H9 (cell line): ENCODE results near the gene TUBA4A. TPM values are rescaled to one million over a fixed set of nuclear protein-coding genes. Genes with fewer than 3 reads are reported as not detected.

Experiments used
- DNase-seq: peaks from one replicate; pipeline ENCODE4 v3.0.0-alpha.2; 2017
- H2AFZ ChIP-seq: one replicate; pipeline ENCODE4 v1.6.1; 2013; ENCODE audit warnings: mild to moderate bottlenecking, low read length, control low read depth, moderate library complexity
- H2AK5ac ChIP-seq: 2 replicates; pipeline ENCODE4 v1.6.1; 2013; ENCODE audit warnings: low read length, control low read depth, mixed read lengths; ENCODE audit not compliant: insufficient read length
- H2BK120ac ChIP-seq: one replicate; pipeline ENCODE4 v1.6.1; 2013; ENCODE audit warnings: low read depth, mild to moderate bottlenecking, low read length, control low read depth, inconsistent platforms; ENCODE audit not compliant: poor library complexity, severe bottlenecking
- H2BK12ac ChIP-seq: 2 replicates; pipeline ENCODE4 v1.6.1; 2013; ENCODE audit warnings: low read length, control low read depth, mixed read lengths, low read depth; ENCODE audit not compliant: insufficient read length
- H2BK15ac ChIP-seq: 2 replicates; pipeline ENCODE4 v1.6.1; 2013; ENCODE audit warnings: low read depth, low read length, control low read depth
- H2BK20ac ChIP-seq: one replicate; pipeline ENCODE4 v1.6.1; 2013; ENCODE audit warnings: low read depth, mild to moderate bottlenecking, low read length, control low read depth, inconsistent platforms; ENCODE audit not compliant: poor library complexity, severe bottlenecking
- H2BK5ac ChIP-seq: 2 replicates; pipeline ENCODE4 v1.6.1; 2013; ENCODE audit warnings: low read length, control low read depth, mixed read lengths; ENCODE audit not compliant: insufficient read length
- H3K14ac ChIP-seq: 2 replicates; pipeline ENCODE4 v1.6.1; 2013; ENCODE audit warnings: low read length, control low read depth; ENCODE audit not compliant: insufficient read depth
- H3K18ac ChIP-seq: 2 replicates; pipeline ENCODE4 v1.6.1; 2013; ENCODE audit warnings: low read depth, mild to moderate bottlenecking, mixed read lengths, low read length, control low read depth; ENCODE audit not compliant: insufficient read length
- H3K23ac ChIP-seq: 2 replicates; pipeline ENCODE4 v1.6.1; 2013; ENCODE audit warnings: low read length, control low read depth, mixed read lengths, low read depth; ENCODE audit not compliant: insufficient read length
- H3K23me2 ChIP-seq: 2 replicates; pipeline ENCODE4 v1.6.1; 2013; ENCODE audit warnings: low read depth, mild to moderate bottlenecking, mixed read lengths, low read length, control low read depth; ENCODE audit not compliant: insufficient read length, poor library complexity, severe bottlenecking
- H3K27ac ChIP-seq: 2 replicates; pipeline ENCODE4 v1.5.1; 2013; ENCODE audit warnings: low read length, control low read depth, mixed read lengths, low read depth; ENCODE audit not compliant: insufficient read length
- H3K27me3 ChIP-seq: 2 replicates; pipeline ENCODE4 v1.6.1; 2013; ENCODE audit warnings: low read length, control low read depth, inconsistent platforms; ENCODE audit not compliant: insufficient read depth
- H3K4ac ChIP-seq: 2 replicates; pipeline ENCODE4 v1.6.1; 2013; ENCODE audit warnings: low read depth, mild to moderate bottlenecking, control low read depth, inconsistent platforms, low read length, moderate library complexity
- H3K4me1 ChIP-seq: 2 replicates; pipeline ENCODE4 v1.6.1; 2013; ENCODE audit warnings: low read length, control low read depth, inconsistent platforms; ENCODE audit not compliant: insufficient read depth
- H3K4me2 ChIP-seq: 2 replicates; pipeline ENCODE4 v1.6.1; 2013; ENCODE audit warnings: low read length, control low read depth, mixed read lengths; ENCODE audit not compliant: insufficient read length, insufficient read depth
- H3K56ac ChIP-seq: 2 replicates; pipeline ENCODE4 v1.6.1; 2013; ENCODE audit warnings: low read depth, mild to moderate bottlenecking, mixed read lengths, low read length, control low read depth; ENCODE audit not compliant: insufficient read length
- H3K79me1 ChIP-seq: 2 replicates; pipeline ENCODE4 v1.6.1; 2013; ENCODE audit warnings: low read depth, mild to moderate bottlenecking, moderate library complexity, low read length, control low read depth, inconsistent platforms; ENCODE audit not compliant: insufficient read depth, poor library complexity, severe bottlenecking
- H3K79me2 ChIP-seq: 2 replicates; pipeline ENCODE4 v1.6.1; 2013; ENCODE audit warnings: low read length, control low read depth, inconsistent platforms; ENCODE audit not compliant: insufficient read depth
- H3K9ac ChIP-seq: 2 replicates; pipeline ENCODE4 v1.6.1; 2013; ENCODE audit warnings: low read length, control low read depth, mixed read lengths; ENCODE audit not compliant: insufficient read length; ENCODE audit errors: extremely low read depth
- H3K9me3 ChIP-seq: one replicate; pipeline ENCODE4 v1.6.1; 2013; ENCODE audit warnings: low read depth, low read length, inconsistent platforms; ENCODE audit not compliant: control insufficient read depth
- H3T11ph ChIP-seq: one replicate; pipeline ENCODE4 v1.6.1; 2013; ENCODE audit warnings: mild to moderate bottlenecking, low read length, control low read depth, inconsistent platforms
- H4K20me1 ChIP-seq: one replicate; pipeline ENCODE4 v1.6.1; 2013; ENCODE audit not compliant: control insufficient read depth, insufficient read length, insufficient read depth
- H4K5ac ChIP-seq: 2 replicates; pipeline ENCODE4 v1.6.1; 2013; ENCODE audit warnings: low read depth, mild to moderate bottlenecking, mixed read lengths, low read length, control low read depth; ENCODE audit not compliant: insufficient read length
- H4K8ac ChIP-seq: replicated peaks from 2 replicates; pipeline ENCODE4 v1.6.1; 2013; ENCODE audit warnings: low read length, control low read depth, mixed read lengths, low read depth; ENCODE audit not compliant: insufficient read length
- H4K91ac ChIP-seq: 2 replicates; pipeline ENCODE4 v1.6.1; 2013; ENCODE audit warnings: low read depth, mild to moderate bottlenecking, moderate library complexity, mixed read lengths, low read length, control low read depth; ENCODE audit not compliant: insufficient read length
- H3K27ac Mint-ChIP-seq, 3 experiments: 2 replicates in 2 of 3; 3 replicates in 1 of 3; pipeline ENCODE4 v1.8.0; 2020 to 2021; ENCODE audit warnings: mixed read lengths in 3 of 3, mild to moderate bottlenecking in 1 of 3, moderate library complexity in 1 of 3
- H3K27me3 Mint-ChIP-seq: 2 replicates; pipeline ENCODE4 v1.8.0; 2021; ENCODE audit warnings: low read depth, mild to moderate bottlenecking, moderate library complexity, mixed read lengths
- H3K36me3 Mint-ChIP-seq, 3 experiments: 2 replicates in 2 of 3; 3 replicates in 1 of 3; pipeline ENCODE4 v1.8.0; 2020 to 2021; ENCODE audit warnings: low read depth in 3 of 3, mixed read lengths in 3 of 3; ENCODE audit not compliant: insufficient read depth in 1 of 3
- H3K4me1 Mint-ChIP-seq, 2 experiments: 2 replicates each; pipeline ENCODE4 v1.8.0; 2020; ENCODE audit warnings: mixed read lengths in 2 of 2
- H3K4me3 Mint-ChIP-seq, 2 experiments: 2 replicates in 1 of 2; 3 replicates in 1 of 2; pipeline ENCODE4 v1.8.0; 2020 to 2021; ENCODE audit warnings: mild to moderate bottlenecking in 2 of 2, mixed read lengths in 2 of 2, moderate library complexity in 1 of 2
- H3K9me3 Mint-ChIP-seq, 2 experiments: 2 replicates in 1 of 2; 3 replicates in 1 of 2; pipeline ENCODE4 v1.8.0; 2020; ENCODE audit warnings: mild to moderate bottlenecking in 2 of 2, mixed read lengths in 2 of 2, moderate library complexity in 1 of 2
- CTCF ChIP-seq: fragments of 200-600 bp; sonication (generic); conservative IDR thresholded peaks from 3 replicates; pipeline ENCODE4 v1.8.0; 2021; ENCODE audit warnings: antibody characterized with exemption, mild to moderate bottlenecking
- WGBS: extraction: QIAGEN DNeasy Blood & Tissue Kit; methylation state at CpG from one replicate; pipeline ENCODE4 v1.1.7; 2013; ENCODE audit warnings: missing lambda C conversion rate, low lambda C conversion rate, mixed read lengths; ENCODE audit not compliant: insufficient read length; ENCODE audit errors: extremely low coverage; 5-methylcytosine and 5-hydroxymethylcytosine counted together
- total RNA-seq: library from RNA; stranded (reverse); gene quantifications from 2 replicates; pipeline ENCODE4 v1.2.1, GENCODE V29; 2021

The TUBA4A gene
- total RNA-seq, 1 experiment from 2014 or later = 25.5 TPM

GRCh38 chr2:219254590-219255201, 978 bp upstream of the TUBA4A start:
- no peak overlapping the region for H4K8ac ChIP-seq
- no peak overlapping the region for H3K14ac ChIP-seq
- Mint-ChIP-seq H3K4me1 (peaks cover 19 to 25% of the 10 kb centered on the region in 2 experiments), H3K36me3 (peaks cover 9 to 12% (median 11%) of the 10 kb centered on the region in 3 experiments; a peak in 5 of 7 replicates), H3K4me3 (peak overlapping the region; percentile 14 to 69), H3K9me3 (peaks cover 0 to 2% of the 10 kb centered on the region in 2 experiments; a peak in 3 of 5 replicates), H3K27me3 (peaks cover 82% of the 10 kb centered on the region), H3K27ac (no peak overlapping the region; a peak in 1 of 7 replicates)
- H2BK15ac ChIP-seq = no peak overlapping the region
- no peaks in the 10 kb centered on the region for H3K9me3 ChIP-seq
- peaks cover 22% of the 10 kb centered on the region for H3K23me2 ChIP-seq
- H4K91ac ChIP-seq = no peak overlapping the region
- H3K79me1 ChIP-seq = no peaks in the 10 kb centered on the region
- H3K23ac ChIP-seq = no peak overlapping the region
- peaks cover 3% of the 10 kb centered on the region; the same call in 1 of the 2 replicates for H3K4me1 ChIP-seq
- no peaks in the 10 kb centered on the region for H3K79me2 ChIP-seq
- no peak overlapping the region for H2BK12ac ChIP-seq
- WGBS = no CpG with 5 or more reads among the region's 12 CpGs
- no peak overlapping the region for H2AFZ ChIP-seq
- H2AK5ac ChIP-seq = no peak overlapping the region
- DNase-seq = no peak
- no peak overlapping the region for H3K56ac ChIP-seq
- peaks cover 21% of the 10 kb centered on the region for H3K27me3 ChIP-seq
- no peak overlapping the region for H2BK20ac ChIP-seq
- no peaks in the 10 kb centered on the region for H4K20me1 ChIP-seq
- no peak overlapping the region for H3T11ph ChIP-seq
- H3K27ac ChIP-seq = no peak overlapping the region
- H3K4ac ChIP-seq = no peak overlapping the region
- no peak overlapping the region for H4K5ac ChIP-seq
- H3K4me2 ChIP-seq = peak overlapping the region; percentile 72
- H3K18ac ChIP-seq = no peak overlapping the region
- H2BK120ac ChIP-seq = no peak overlapping the region
- H2BK5ac ChIP-seq = no peak overlapping the region
- H3K9ac ChIP-seq = no peak overlapping the region
- TF ChIP-seq CTCF = no peak
